HepG2 (cell line): ENCODE results near the gene TACC2.

Experiments
- EHMT2 ChIP-seq: fragments of 200-600 bp; sonication (generic); IDR thresholded peaks from 2 replicates; pipeline ENCODE4 v1.7.0; 2017; ENCODE audit warnings: antibody characterized with exemption, low read depth, low read length, borderline replicate concordance
- MLLT10 ChIP-seq: sonication (generic); formaldehyde crosslinking; IDR thresholded peaks from 2 replicates; pipeline ENCODE4 v1.4.0; 2020; ENCODE audit warnings: missing genetic modification reagents
- ZBTB1 ChIP-seq: sonication (generic); formaldehyde crosslinking; IDR thresholded peaks from 2 replicates; pipeline ENCODE4 v1.4.0; 2020; ENCODE audit warnings: missing genetic modification reagents, borderline replicate concordance
- ZNF772 ChIP-seq: sonication (generic); formaldehyde crosslinking; IDR thresholded peaks from 2 replicates; pipeline ENCODE4 v1.5.0; 2020; ENCODE audit warnings: mild to moderate bottlenecking, missing genetic modification reagents
- ZZZ3 ChIP-seq: sonication (generic); formaldehyde crosslinking; IDR thresholded peaks from 2 replicates; pipeline ENCODE4 v1.4.0; 2020; ENCODE audit warnings: missing genetic modification reagents, mild to moderate bottlenecking, borderline replicate concordance
- TF ChIP-seq, protein P1 (sequence below): sonication (generic); formaldehyde crosslinking; IDR thresholded peaks from 2 replicates; pipeline ENCODE4 v1.8.0; 2022; ENCODE audit warnings: mild to moderate bottlenecking, missing genetic modification reagents; ENCODE audit not compliant: insufficient replicate concordance

DNA sequence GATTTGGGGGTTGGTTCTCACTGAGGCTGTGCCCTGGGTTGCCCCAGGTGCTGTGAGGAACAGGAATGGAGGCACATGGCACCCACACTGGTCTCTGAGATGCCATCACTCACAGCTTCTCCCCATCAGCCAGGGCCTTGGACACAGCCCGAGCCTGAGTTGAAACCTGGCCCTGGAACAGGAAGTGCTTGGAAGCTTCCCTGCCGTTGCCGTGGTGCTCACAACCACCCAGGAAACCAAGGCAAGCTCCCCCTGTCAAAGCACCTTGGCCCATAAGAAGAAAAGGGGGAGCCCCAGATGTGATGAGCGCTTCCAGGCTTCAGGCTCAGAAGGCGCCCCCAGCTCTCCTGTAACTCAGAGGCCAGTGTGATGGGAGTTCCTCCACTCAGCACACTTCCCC is 282.1 kb downstream of the TACC2 start, which contains the start of gene BTBD16:
- TF ChIP-seq MLLT10 (CRISPR knock-in tag) (no peak), EHMT2 (no peak), ZZZ3 (CRISPR knock-in tag) (no peak), ZBTB1 (CRISPR knock-in tag) (no peak), ZNF772 (CRISPR knock-in tag) (no peak)
- TF ChIP-seq, protein P1, sequence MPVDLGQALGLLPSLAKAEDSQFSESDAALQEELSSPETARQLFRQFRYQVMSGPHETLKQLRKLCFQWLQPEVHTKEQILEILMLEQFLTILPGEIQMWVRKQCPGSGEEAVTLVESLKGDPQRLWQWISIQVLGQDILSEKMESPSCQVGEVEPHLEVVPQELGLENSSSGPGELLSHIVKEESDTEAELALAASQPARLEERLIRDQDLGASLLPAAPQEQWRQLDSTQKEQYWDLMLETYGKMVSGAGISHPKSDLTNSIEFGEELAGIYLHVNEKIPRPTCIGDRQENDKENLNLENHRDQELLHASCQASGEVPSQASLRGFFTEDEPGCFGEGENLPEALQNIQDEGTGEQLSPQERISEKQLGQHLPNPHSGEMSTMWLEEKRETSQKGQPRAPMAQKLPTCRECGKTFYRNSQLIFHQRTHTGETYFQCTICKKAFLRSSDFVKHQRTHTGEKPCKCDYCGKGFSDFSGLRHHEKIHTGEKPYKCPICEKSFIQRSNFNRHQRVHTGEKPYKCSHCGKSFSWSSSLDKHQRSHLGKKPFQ (CRISPR knock-in tag) = no peak
